B cell (primary cell): Measurements from ENCODE around the gene CDT1. TPM values are rescaled to one million over a fixed set of nuclear protein-coding genes. Genes with fewer than 3 reads are reported as not detected.

Experiments
- ATAC-seq: fragments of 200-7000 bp; cut with Tn5 transposase; one replicate; pipeline ENCODE4 v1.10.0; 2021; ENCODE audit warnings: low read depth, mild to moderate bottlenecking, moderate number of reproducible peaks, moderate library complexity
- CTCF ChIA-PET: fragments of 350-600 bp; sonication (Branson Sonifier 250); formaldehyde crosslinking; loops from one replicate; lab custom pipeline; 2021; ENCODE audit warnings: antibody characterized with exemption, inconsistent platforms; lab: Charles Lee
- POLR2A ChIA-PET: fragments of 350-600 bp; sonication (Branson Sonifier 250); formaldehyde crosslinking; loops from one replicate; lab custom pipeline; 2021; ENCODE audit warnings: antibody characterized with exemption; lab: Charles Lee
- DNase-seq: peaks from one replicate; pipeline ENCODE4 v3.0.0; 2013
- H2AFZ ChIP-seq: 2 replicates; pipeline ENCODE4 v1.6.1; 2012; ENCODE audit warnings: mild to moderate bottlenecking, low read depth, low read length; ENCODE audit not compliant: insufficient read depth, poor library complexity, severe bottlenecking
- H3K27ac ChIP-seq, 2 donors: 1 replicate in 1 of 2; 2 replicates in 1 of 2; pipeline ENCODE4 v1.5.1; 2012 to 2013; ENCODE audit warnings: low read length in 2 of 2, mild to moderate bottlenecking in 2 of 2, moderate library complexity in 1 of 2
- H3K27me3 ChIP-seq, 4 experiments: fragments of 200-600 bp in 1 of 4; sonication (generic) in 1 of 4; replicated peaks in 1 of 4; 1 replicate in 2 of 4; 2 replicates in 2 of 4; pipeline versions ENCODE4 v1.6.1 to v1.7.0; 2013 to 2016; ENCODE audit warnings: low read length in 3 of 4, mild to moderate bottlenecking in 2 of 4, mixed read lengths in 1 of 4, moderate library complexity in 1 of 4; ENCODE audit not compliant: insufficient read depth in 4 of 4, control insufficient read depth in 3 of 4; ENCODE audit errors: control extremely low read depth in 1 of 4
- H3K36me3 ChIP-seq, 2 experiments: replicated peaks in 1 of 2; 1 replicate in 1 of 2; 2 replicates in 1 of 2; pipeline versions ENCODE4 v1.6.1 to v1.7.1; 2013; ENCODE audit warnings: low read length in 1 of 2; ENCODE audit not compliant: insufficient read depth in 2 of 2, control insufficient read depth in 1 of 2; ENCODE audit errors: control extremely low read depth in 1 of 2, extremely low read depth in 1 of 2
- H3K4me1 ChIP-seq, 2 donors: fragments of 200-600 bp in 1 of 2; sonication (generic) in 1 of 2; 1 replicate in 1 of 2; 2 replicates in 1 of 2; pipeline versions ENCODE4 v1.5.1 to v1.6.1; 2013 to 2017; ENCODE audit warnings: low read length in 2 of 2; ENCODE audit not compliant: control insufficient read depth in 2 of 2, insufficient read depth in 2 of 2
- H3K4me2 ChIP-seq: replicated peaks from 2 replicates; pipeline ENCODE3; 2012; ENCODE audit warnings: mild to moderate bottlenecking, low read depth, low read length; ENCODE audit not compliant: poor library complexity, severe bottlenecking
- H3K4me3 ChIP-seq, 5 experiments: fragments of 200-600 bp in 1 of 5; sonication (generic) in 1 of 5; 1 replicate in 3 of 5; 2 replicates in 2 of 5; pipeline versions ENCODE4 v1.5.1 to v1.7.0; 2011 to 2016; ENCODE audit warnings: low read length in 4 of 5, mild to moderate bottlenecking in 4 of 5, low read depth in 2 of 5, control low read depth in 1 of 5, moderate library complexity in 1 of 5; ENCODE audit not compliant: insufficient read depth in 1 of 5; ENCODE audit errors: control extremely low read depth in 1 of 5, extremely low read depth in 1 of 5
- H3K79me2 ChIP-seq: fragments of 200-600 bp; sonication (generic); one replicate; pipeline ENCODE4 v1.6.0; 2016; ENCODE audit warnings: low read length; ENCODE audit not compliant: control insufficient read depth, insufficient read depth
- H3K9ac ChIP-seq: fragments of 200-600 bp; sonication (generic); 2 replicates; pipeline ENCODE4 v1.6.1; 2017; ENCODE audit warnings: mild to moderate bottlenecking, low read length, moderate library complexity
- H3K9me3 ChIP-seq, 3 donors: one replicate each; pipeline versions ENCODE4 v1.6.1 to v1.7.1; 2013; ENCODE audit warnings: low read length in 2 of 3; ENCODE audit not compliant: control insufficient read depth in 2 of 3, insufficient read depth in 1 of 3; ENCODE audit errors: control extremely low read depth in 1 of 3
- H4K20me1 ChIP-seq: 2 replicates; pipeline ENCODE4 v1.6.0; 2012; ENCODE audit warnings: mild to moderate bottlenecking, low read length; ENCODE audit not compliant: insufficient read depth, control insufficient read depth, poor library complexity, severe bottlenecking
- H3K27ac Mint-ChIP-seq: one replicate; pipeline ENCODE4 v1.8.0; 2021; ENCODE audit warnings: mixed read lengths
- H3K27me3 Mint-ChIP-seq: one replicate; pipeline ENCODE4 v1.8.0; 2021; ENCODE audit warnings: mixed read lengths
- H3K4me1 Mint-ChIP-seq: one replicate; pipeline ENCODE4 v1.8.0; 2021; ENCODE audit warnings: mixed read lengths
- H3K4me3 Mint-ChIP-seq: one replicate; pipeline ENCODE4 v1.8.0; 2021; ENCODE audit warnings: mixed read lengths
- H3K9me3 Mint-ChIP-seq: one replicate; pipeline ENCODE4 v1.8.0; 2022; ENCODE audit warnings: mixed read lengths; ENCODE audit not compliant: insufficient read depth
- EZH2 ChIP-seq: IDR thresholded peaks from 2 replicates; pipeline ENCODE4 v1.6.1; 2012; ENCODE audit warnings: borderline replicate concordance, low read depth, mild to moderate bottlenecking, moderate library complexity, low read length; ENCODE audit not compliant: insufficient read depth, poor library complexity, severe bottlenecking
- WGBS: methylation state at CpG from one replicate; pipeline ENCODE4 v1.1.5; 2013; ENCODE audit warnings: missing lambda C conversion rate; ENCODE audit not compliant: insufficient coverage; 5-methylcytosine and 5-hydroxymethylcytosine counted together
- intact Hi-C: fragments of 100-400 bp; cut with micrococcal nuclease; formaldehyde crosslinking; loops from one replicate; pipeline ENCODE4 v1.10.0; 2022
- polyA plus RNA-seq: library from polyadenylated mRNA; depleted of rRNA; stranded (reverse); fragments of >200 nt; gene quantifications from 2 replicates; pipeline ENCODE4 v1.2.3, GENCODE V29; 2012
- total RNA-seq, 2 donors: library from RNA; stranded (reverse); fragments of 120-200 nt in 1 of 2; gene quantifications; 1 replicate in 1 of 2; 2 replicates in 1 of 2; pipeline versions ENCODE4 v1.2.3 to v1.2.4, GENCODE V29; 2013 to 2022
- TF ChIP-seq, protein P1 (sequence below): fragments of 200-600 bp; IDR thresholded peaks from one replicate; pipeline ENCODE4 v1.8.0; 2022; ENCODE audit warnings: antibody characterized with exemption, mild to moderate bottlenecking

The CDT1 gene
- total and polyA plus RNA-seq, 2 donors (not counting 1 experiment from before 2014, with no cell fraction given), result 0.27 to 0.36 TPM

DNA sequence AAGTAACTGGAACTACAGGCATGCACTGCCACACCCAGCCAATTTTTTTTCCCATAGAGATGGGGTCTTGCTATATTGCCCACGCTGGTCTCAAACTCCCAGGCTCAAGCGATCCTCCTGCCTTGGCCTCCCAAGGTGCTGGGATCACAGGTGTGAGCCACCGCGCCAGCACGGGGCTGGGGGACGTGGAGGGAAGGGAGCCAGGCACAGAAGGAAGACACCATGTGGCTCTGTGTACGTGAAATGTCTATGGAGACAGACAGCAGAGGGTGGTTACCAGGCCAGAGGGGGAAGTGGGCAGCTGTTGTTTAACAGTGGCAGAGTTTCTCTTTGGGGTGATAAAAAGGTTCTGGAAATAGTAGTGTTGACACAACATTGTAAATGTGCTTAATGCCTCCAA lies 14.0 kb upstream of the CDT1 start:
- ATAC-seq, result peak; percentile 8
- H3K4me1 ChIP-seq, result peaks cover 46 to 57% of the 10 kb centered on the region in 2 donors

More for the DNA sequence above, 14.0 kb upstream of the CDT1 start:
- H3K27me3 Mint-ChIP-seq, result no peaks in the 10 kb centered on the region
- no peaks in the 10 kb centered on the region for H3K9me3 Mint-ChIP-seq
- no peak overlapping the region for H2AFZ ChIP-seq
- no peaks in the 10 kb centered on the region for H4K20me1 ChIP-seq
- WGBS, result 28% methylated on average over 7 of the region's 7 CpGs
- H3K36me3 ChIP-seq, result no peaks in the 10 kb centered on the region
- H3K4me1 Mint-ChIP-seq, result peaks cover 41% of the 10 kb centered on the region
- H3K27ac ChIP-seq, result peak overlapping the region in 1 of 2 donors; percentile 17
- no peak overlapping the region for H3K9ac ChIP-seq
- no peak for DNase-seq
- ChIA-PET POLR2A (interaction anchor here (1.2 kb wide), 1 partner anchor 8 kb away, joined by 4 read pairs; no protein-coding TSS in a partner anchor), CTCF (no interaction called here)
- H3K27ac Mint-ChIP-seq, result peak overlapping the region; percentile 64
- no peak for TF ChIP-seq EZH2
- TF ChIP-seq, protein P1, sequence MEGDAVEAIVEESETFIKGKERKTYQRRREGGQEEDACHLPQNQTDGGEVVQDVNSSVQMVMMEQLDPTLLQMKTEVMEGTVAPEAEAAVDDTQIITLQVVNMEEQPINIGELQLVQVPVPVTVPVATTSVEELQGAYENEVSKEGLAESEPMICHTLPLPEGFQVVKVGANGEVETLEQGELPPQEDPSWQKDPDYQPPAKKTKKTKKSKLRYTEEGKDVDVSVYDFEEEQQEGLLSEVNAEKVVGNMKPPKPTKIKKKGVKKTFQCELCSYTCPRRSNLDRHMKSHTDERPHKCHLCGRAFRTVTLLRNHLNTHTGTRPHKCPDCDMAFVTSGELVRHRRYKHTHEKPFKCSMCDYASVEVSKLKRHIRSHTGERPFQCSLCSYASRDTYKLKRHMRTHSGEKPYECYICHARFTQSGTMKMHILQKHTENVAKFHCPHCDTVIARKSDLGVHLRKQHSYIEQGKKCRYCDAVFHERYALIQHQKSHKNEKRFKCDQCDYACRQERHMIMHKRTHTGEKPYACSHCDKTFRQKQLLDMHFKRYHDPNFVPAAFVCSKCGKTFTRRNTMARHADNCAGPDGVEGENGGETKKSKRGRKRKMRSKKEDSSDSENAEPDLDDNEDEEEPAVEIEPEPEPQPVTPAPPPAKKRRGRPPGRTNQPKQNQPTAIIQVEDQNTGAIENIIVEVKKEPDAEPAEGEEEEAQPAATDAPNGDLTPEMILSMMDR, result no peak
- H3K9me3 ChIP-seq, result peaks cover 0 to 3% (median 0%) of the 10 kb centered on the region in 3 donors
- H3K4me3 ChIP-seq, result no peak overlapping the region
- intact Hi-C loops, result loop anchor here (10.0 kb wide), 2 partner anchors 155 to 335 kb away; partner anchors contain the start of genes IL17C and ZFPM1
- peak overlapping the region; percentile 82 for H3K4me2 ChIP-seq
- H3K4me3 Mint-ChIP-seq, result peak overlapping the region; percentile 7
- H3K27me3 ChIP-seq, result no peaks in the 10 kb centered on the region
- peaks cover 1% of the 10 kb centered on the region for H3K79me2 ChIP-seq
